ENCODE results near the gene SLC10A7.

The SLC10A7 gene

GRCh38 chr4:146256328-146256727 lies 265.4 kb downstream of the SLC10A7 start:
- no peak for DNase-seq (ENCODE audit: low read depth)

GRCh38 chr4:146255874-146256273 lies 265.9 kb downstream of the SLC10A7 start:
- no peak for DNase-seq (ENCODE audit: low read depth)

GRCh38 chr4:146255463-146255862 lies 266.3 kb downstream of the SLC10A7 start:
- DNase-seq (ENCODE audit: low read depth), result no peak

- DNase-seq (ENCODE audit: low read depth), result no peak
Measured at GRCh38 chr4:146252969-146253611, 268.6 kb downstream of the SLC10A7 start.

- no peak for DNase-seq (ENCODE audit: low read depth)
Measured at GRCh38 chr4:146247356-146247755, 274.4 kb downstream of the SLC10A7 start.

- no peak for DNase-seq (ENCODE audit: low read depth)
Measured at GRCh38 chr4:146246381-146246780, 275.4 kb downstream of the SLC10A7 start.

- DNase-seq (ENCODE audit: low read depth), result no peak
Measured at GRCh38 chr4:146245850-146246249, 275.9 kb downstream of the SLC10A7 start.

- no peak for DNase-seq (ENCODE audit: low read depth)
Measured at GRCh38 chr4:146245246-146245645, 276.5 kb downstream of the SLC10A7 start.

- no peak for DNase-seq (ENCODE audit: low read depth)
Measured at GRCh38 chr4:146244496-146244895, 277.2 kb downstream of the SLC10A7 start.

- DNase-seq (ENCODE audit: low read depth), result no peak
Measured at GRCh38 chr4:146243883-146244277, 277.9 kb downstream of the SLC10A7 start.

GRCh38 chr4:146243141-146243882 lies 278.4 kb downstream of the SLC10A7 start:
- no peak for DNase-seq (ENCODE audit: low read depth)

- no peak for DNase-seq (ENCODE audit: low read depth)
Measured at GRCh38 chr4:146238107-146238506, 283.6 kb downstream of the SLC10A7 start.

GRCh38 chr4:146237092-146237491 lies 284.6 kb downstream of the SLC10A7 start:
- no peak for DNase-seq (ENCODE audit: low read depth)

- no peak for DNase-seq (ENCODE audit: low read depth)
Measured at GRCh38 chr4:146236216-146236615, 285.5 kb downstream of the SLC10A7 start.

GRCh38 chr4:146235654-146236177 lies 286.0 kb downstream of the SLC10A7 start:
- no peak for DNase-seq (ENCODE audit: low read depth)

- no peak for DNase-seq (ENCODE audit: low read depth)
Measured at GRCh38 chr4:146232131-146232722, 289.5 kb downstream of the SLC10A7 start.

GRCh38 chr4:146229406-146229805 lies 292.3 kb downstream of the SLC10A7 start:
- no peak for DNase-seq (ENCODE audit: low read depth)

- no peak for DNase-seq (ENCODE audit: low read depth)
Measured at GRCh38 chr4:146224326-146224966, 297.3 kb downstream of the SLC10A7 start.

GRCh38 chr4:146222313-146222712 lies 299.4 kb downstream of the SLC10A7 start:
- no peak for DNase-seq (ENCODE audit: low read depth)

- no peak for DNase-seq (ENCODE audit: low read depth)
Measured at GRCh38 chr4:146214238-146214637, 307.5 kb downstream of the SLC10A7 start, which contains the start of gene REELD1. REELD1 (plus strand) TSS chr4:146214538; CDS start chr4:146216953, 2,415 bp downstream.

- DNase-seq (ENCODE audit: low read depth), result peak; percentile 3
Measured at GRCh38 chr4:146212781-146213180, 309.0 kb downstream of the SLC10A7 start.

- DNase-seq (ENCODE audit: low read depth), result no peak
Measured at GRCh38 chr4:146211440-146211839, 310.3 kb downstream of the SLC10A7 start.

Data from stromal cell of bone marrow (primary cell).